Heart left ventricle (tissue), 16 donors: Measurements from ENCODE around the gene TCAP. TPM values are rescaled to one million over a fixed set of nuclear protein-coding genes. Genes with fewer than 3 reads are reported as not detected.

Experiments
- ATAC-seq, 4 donors: fragments of 200-7000 bp; cut with Tn5 transposase; one replicate each; pipeline ENCODE4 v1.9.1; 2020 to 2022; ENCODE audit warnings: moderate library complexity in 4 of 4, mild to moderate bottlenecking in 3 of 4, moderate number of reproducible peaks in 1 of 4
- DNase-seq, 5 donors: peaks; one replicate each; pipeline ENCODE4 v3.0.0-alpha.2; 2020
- H3K27ac ChIP-seq, 12 donors: fragments of 200-600 bp; sonication (generic) in 4 of 12; one replicate each; pipeline versions ENCODE4 v1.5.0 to v1.8.0; 2016 to 2022; ENCODE audit warnings: mild to moderate bottlenecking in 2 of 12
- H3K27me3 ChIP-seq, 9 donors: fragments of 200-600 bp; sonication (generic) in 2 of 9; one replicate each; pipeline versions ENCODE4 v1.5.1 to v1.8.0; 2016 to 2022; ENCODE audit warnings: mild to moderate bottlenecking in 3 of 9
- H3K36me3 ChIP-seq, 9 donors: fragments of 200-600 bp; sonication (generic) in 2 of 9; one replicate each; pipeline versions ENCODE4 v1.5.0 to v1.8.0; 2018 to 2022; ENCODE audit warnings: mild to moderate bottlenecking in 2 of 9
- H3K4me1 ChIP-seq, 12 donors: fragments of 200-600 bp; sonication (generic) in 4 of 12; one replicate each; pipeline versions ENCODE4 v1.5.0 to v1.8.0; 2016 to 2022; ENCODE audit warnings: mild to moderate bottlenecking in 3 of 12
- H3K4me3 ChIP-seq, 12 donors: fragments of 200-600 bp; sonication (generic) in 4 of 12; one replicate each; pipeline versions ENCODE4 v1.5.0 to v1.8.0; 2017 to 2022; ENCODE audit warnings: mild to moderate bottlenecking in 9 of 12, moderate library complexity in 4 of 12
- H3K9me3 ChIP-seq, 12 donors: fragments of 200-600 bp; sonication (generic) in 4 of 12; one replicate each; pipeline versions ENCODE4 v1.5.0 to v1.8.0; 2016 to 2022; ENCODE audit warnings: mild to moderate bottlenecking in 1 of 12
- CTCF ChIP-seq, 12 donors: fragments of 200-600 bp; sonication (generic) in 4 of 12; IDR thresholded peaks; one replicate each; pipeline versions ENCODE4 v1.5.0 to v1.8.0; 2018 to 2022; ENCODE audit warnings: antibody characterized with exemption in 12 of 12, mild to moderate bottlenecking in 5 of 12
- POLR2A ChIP-seq, 2 donors: fragments of 450-650 bp; IDR thresholded peaks; one replicate each; pipeline ENCODE4 v1.6.1; 2017; ENCODE audit warnings: antibody characterized with exemption in 2 of 2, mild to moderate bottlenecking in 2 of 2, moderate library complexity in 2 of 2
- WGBS, 4 donors: extraction: QIAGEN DNeasy Blood & Tissue Kit in 2 of 4; methylation state at CpG; one replicate each; pipeline versions ENCODE4 v1.1.5 to v1.1.7; 2013 to 2018; 5-methylcytosine and 5-hydroxymethylcytosine counted together
- intact Hi-C, 10 donors: fragments of 100-400 bp; cut with DNase I; formaldehyde crosslinking; loops; one replicate each; pipeline versions ENCODE4 v1.11.1 to v1.14.2; 2022
- polyA plus RNA-seq, 2 donors: library from polyadenylated mRNA; stranded (reverse); fragments of 200-250 nt; gene quantifications; one replicate each; pipeline ENCODE4 v1.2.3, GENCODE V29; 2013
- total RNA-seq, 9 donors: library from RNA; depleted of rRNA in 2 of 9; stranded (reverse); fragments of >200 nt in 2 of 9; fragmentation: NEBNext Ultra II Directional in 3 of 9; extraction: Animal tissue kit (Norgen Biotek cat#: 25700) in 3 of 9; gene quantifications; one replicate each; pipeline versions ENCODE4 v1.1.0 to v1.2.4, GENCODE V29; 2016 to 2023
- donor health status: ischemic (EF 13 %, LVEDD 7.1; RV severe dilation, severe dysfunction).
- donor health status: healthy with polysubstance abuse.
- donor health status: DM: no; HTN: yes; CAD: no.
- donor health status: DM: no; HTN: no; CAD: no.
- donor health status: ischemic (EF 25% LVEDD 6.9; RV normal size, moderate dysfunction).
- donor health status: ischemic (EF 25% LVEDD 5.7; RV mildly dilated, moderate dysfunction).
- donor health status: healthy.
- donor health status: DM: yes; HTN: yes; CAD: no.
- donor health status: ischemic (EF 35%, LVEDD 5.7; RV mildly dilated, moderate dysfunction).
- donor health status: nonischemic (EF 11% LVEDD 7.7; RV severe dilation, severe dysfunction).
- donor health status: DM: yes; HTN: yes; CAD: no.
- donor health status: PGD.
- donor health status: ischemic (EF 29% LVEDD 5.4; RV normal size, mild dysfunction).
- donor health status: nonischemic (EF 23%, LVEDD 6.1; RV moderate dilation, normal function).

Gene TCAP
- total and polyA plus RNA-seq, 11 donors, result 2,028 to 9,343 (median 4,137) TPM

DNA sequence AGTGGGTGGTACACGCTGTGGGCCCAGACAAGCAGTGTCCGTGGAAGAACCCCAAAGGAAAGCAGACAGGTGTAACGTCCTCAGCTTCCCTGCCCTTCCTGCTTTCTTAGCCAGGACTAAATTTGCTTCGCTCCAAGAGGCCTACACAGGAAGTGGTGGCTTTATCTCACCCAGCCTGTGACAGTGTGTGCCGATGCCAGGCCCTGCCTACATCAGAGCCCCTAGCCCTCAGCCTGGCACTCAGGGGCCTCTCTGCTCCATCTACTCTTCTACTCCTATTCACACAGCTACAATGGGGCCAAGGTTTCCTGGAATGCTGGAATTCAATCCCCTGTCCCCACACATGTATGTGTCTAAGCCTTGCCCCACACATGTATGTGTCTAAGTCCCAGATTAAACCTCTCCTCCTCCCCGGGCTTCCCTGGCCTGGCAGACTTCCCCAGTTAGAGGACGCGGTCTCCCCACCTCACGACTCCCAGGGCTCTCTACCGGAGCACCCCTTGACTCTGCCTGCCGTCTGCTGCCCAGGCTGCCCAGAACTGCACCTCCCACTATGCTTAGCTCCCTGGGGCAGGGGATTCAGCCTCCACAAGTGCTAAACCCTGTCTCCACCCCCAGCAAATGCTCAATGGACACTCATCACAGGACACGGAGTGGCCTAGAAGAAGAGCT lies 14.5 kb downstream of the TCAP start:
- Histone ChIP-seq H3K4me3 (no peak overlapping the region), H3K27ac (peak overlapping the region; percentile 75 to 93 (median 90)), H3K9me3 (no peaks in the 10 kb centered on the region), H3K36me3 (peaks cover 0 to 41% (median 16%) of the 10 kb centered on the region in 9 donors), H3K27me3 (no peaks in the 10 kb centered on the region), H3K4me1 (peaks cover 0 to 58% (median 48%) of the 10 kb centered on the region in 12 donors)
- TF ChIP-seq CTCF (IDR thresholded peaks at IDR 0.05) (no peak), POLR2A (IDR thresholded peaks at IDR 0.05) (no peak)
- peak in 4 of 5 donors; percentile 52 to 76 (median 68) for DNase-seq
- intact Hi-C loops, result loop anchor here in 1 of 10 donors (10.0 kb wide), 1 partner anchor 55 kb away; the partner anchor contains the start of gene PPP1R1B
- peak; percentile 43 to 58 (median 50) for ATAC-seq
- 42 to 58% (median 48%) methylated on average over 12 of the region's 12 CpGs for WGBS, 4 donors

- Histone ChIP-seq H3K27ac (no peak overlapping the region), H3K4me3 (no peak overlapping the region), H3K27me3 (no peaks in the 10 kb centered on the region), H3K9me3 (no peaks in the 10 kb centered on the region), H3K36me3 (peaks cover 0 to 45% (median 18%) of the 10 kb centered on the region in 9 donors), H3K4me1 (peaks cover 0 to 32% (median 21%) of the 10 kb centered on the region in 12 donors)
- TF ChIP-seq CTCF (IDR thresholded peaks at IDR 0.05) (no peak), POLR2A (IDR thresholded peaks at IDR 0.05) (no peak)
- DNase-seq (peak in 1 of 5 donors; percentile 4), ATAC-seq (no peak)
- intact Hi-C loops, result no loop called here
- 86 to 91% (median 90%) methylated on average over 9 of the region's 9 CpGs for WGBS, 4 donors
Observed at GRCh38 chr17:39683295-39683939, 18.3 kb downstream of the TCAP start.

GRCh38 chr17:39684369-39685192 lies 19.4 kb downstream of the TCAP start:
- no peaks in the 10 kb centered on the region for H3K9me3 ChIP-seq
- peaks cover 0 to 30% (median 22%) of the 10 kb centered on the region in 12 donors for H3K4me1 ChIP-seq
- intact Hi-C loops, result loop anchor here in 3 of 10 donors (5.0 kb wide), 3 partner anchors 43 to 68 kb away; partner anchors contain the start of gene MIEN1 (in 2 of the 3)
- no peak overlapping the region for H3K27ac ChIP-seq
- TF ChIP-seq POLR2A (IDR thresholded peaks at IDR 0.05), result no peak
- no peak for TF ChIP-seq CTCF (IDR thresholded peaks at IDR 0.05)
- H3K4me3 ChIP-seq, result no peak overlapping the region
- peaks cover 0 to 40% (median 18%) of the 10 kb centered on the region in 9 donors for H3K36me3 ChIP-seq
- peak in 1 of 5 donors; percentile 16 for DNase-seq
- H3K27me3 ChIP-seq, result no peaks in the 10 kb centered on the region
- ATAC-seq, result no peak
- WGBS, 4 donors, result 89 to 93% (median 90%) methylated on average over 11 to 12 of the region's 12 CpGs
